SK-N-MC (cell line): Measurements from ENCODE around the gene DNAI7.

ENCODE experiments used
- DNase-seq: peaks from one replicate; pipeline ENCODE4 v3.0.0-alpha.2; 2011; ENCODE audit warnings: low read depth, low spot score
- H3K27ac ChIP-seq: fragments of 200-600 bp; sonication (generic); 2 replicates; pipeline ENCODE4 v1.5.1; 2016; ENCODE audit warnings: mixed run types
- H3K36me3 ChIP-seq: fragments of 200-600 bp; sonication (generic); 2 replicates; pipeline ENCODE4 v1.6.1; 2017; ENCODE audit warnings: antibody characterized with exemption, low read length, mixed read lengths; ENCODE audit not compliant: insufficient read depth
- H3K4me3 ChIP-seq: fragments of 200-600 bp; sonication (generic); 2 replicates; pipeline ENCODE4 v1.5.1; 2016
- H3K9ac ChIP-seq: fragments of 200-600 bp; sonication (generic); 2 replicates; pipeline ENCODE4 v1.8.0; 2017; ENCODE audit warnings: mixed run types, mixed read lengths; ENCODE audit not compliant: insufficient read length
- H3K9me3 ChIP-seq: fragments of 200-600 bp; sonication (generic); 2 replicates; pipeline ENCODE4 v1.6.1; 2017; ENCODE audit warnings: low read depth, mild to moderate bottlenecking, antibody characterized with exemption, low read length, moderate library complexity, mixed read lengths
- EZH2 ChIP-seq: fragments of 200-600 bp; sonication (generic); IDR thresholded peaks from one replicate; pipeline ENCODE4 v1.6.1; 2017; ENCODE audit warnings: antibody characterized with exemption
- FOXP2 ChIP-seq: optimal IDR thresholded peaks from 2 replicates; pipeline ENCODE3; 2011; ENCODE audit warnings: mild to moderate bottlenecking, moderate library complexity; ENCODE audit not compliant: insufficient read depth; ENCODE audit errors: extremely low read length, control extremely low read depth
- POLR2AphosphoS5 ChIP-seq: IDR thresholded peaks from 2 replicates; pipeline ENCODE4 v1.6.1; 2012; ENCODE audit warnings: mild to moderate bottlenecking, low read depth, low read length, borderline replicate concordance

The DNAI7 gene

GRCh38 chr12:25189656-25190055, 5.3 kb downstream of the DNAI7 start:
- Histone ChIP-seq H3K9ac (no peak overlapping the region), H3K4me3 (no peak overlapping the region), H3K36me3 (no peaks in the 10 kb centered on the region), H3K9me3 (no peaks in the 10 kb centered on the region), H3K27ac (no peak overlapping the region)
- TF ChIP-seq EZH2 (no peak), FOXP2 (no peak), POLR2AphosphoS5 (no peak)
- no peak for DNase-seq

GRCh38 chr12:25187781-25188180, 7.2 kb downstream of the DNAI7 start:
- TF ChIP-seq EZH2 (no peak), FOXP2 (no peak), POLR2AphosphoS5 (no peak)
- H3K9me3 ChIP-seq = no peaks in the 10 kb centered on the region
- no peaks in the 10 kb centered on the region for H3K36me3 ChIP-seq
- no peak overlapping the region for H3K27ac ChIP-seq
- no peak overlapping the region for H3K4me3 ChIP-seq
- H3K9ac ChIP-seq = no peak overlapping the region
- DNase-seq = no peak

- H3K9ac ChIP-seq = no peak overlapping the region
- no peaks in the 10 kb centered on the region for H3K9me3 ChIP-seq
- H3K4me3 ChIP-seq = no peak overlapping the region
- no peak for DNase-seq
- TF ChIP-seq POLR2AphosphoS5 = no peak
- no peak for TF ChIP-seq FOXP2
- TF ChIP-seq EZH2 = no peak
- no peaks in the 10 kb centered on the region for H3K36me3 ChIP-seq
- no peak overlapping the region for H3K27ac ChIP-seq
Measured at GRCh38 chr12:25186788-25187402, 8.1 kb downstream of the DNAI7 start.

DNA sequence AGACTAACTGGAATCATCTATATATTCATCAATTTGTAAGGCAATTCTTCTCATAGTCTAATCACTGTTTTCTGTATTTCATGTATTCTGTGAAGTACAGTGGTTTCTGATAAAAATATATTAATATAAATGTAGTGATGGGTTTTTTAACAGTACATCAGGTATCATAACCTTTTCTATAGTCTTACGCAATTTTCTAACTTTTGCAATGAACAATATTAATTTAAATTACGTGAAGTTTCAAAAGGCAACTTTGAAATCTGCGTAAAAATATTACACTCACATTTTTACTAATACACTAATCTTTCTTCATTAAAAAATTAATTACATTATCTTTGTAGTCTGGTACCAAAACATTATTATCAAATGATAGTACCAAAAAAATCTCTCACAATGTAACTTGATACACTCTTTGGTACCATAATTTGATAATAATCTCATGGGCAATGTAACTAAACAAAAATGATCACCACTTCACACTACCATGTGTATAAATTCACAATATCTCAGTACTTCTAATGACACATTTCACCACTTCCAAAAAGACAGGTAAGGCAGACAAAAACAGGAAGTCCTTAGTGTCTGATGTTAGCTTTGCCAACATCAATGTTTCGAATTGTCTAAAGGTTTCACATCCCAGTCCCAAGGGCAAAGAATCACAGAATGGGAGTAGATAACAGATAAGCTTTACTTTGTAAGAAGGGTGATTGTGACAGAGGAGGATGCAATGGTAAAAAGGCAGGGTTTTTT, 8.7 kb downstream of the DNAI7 start:
- no peak for DNase-seq
- no peak overlapping the region for H3K4me3 ChIP-seq

DNA sequence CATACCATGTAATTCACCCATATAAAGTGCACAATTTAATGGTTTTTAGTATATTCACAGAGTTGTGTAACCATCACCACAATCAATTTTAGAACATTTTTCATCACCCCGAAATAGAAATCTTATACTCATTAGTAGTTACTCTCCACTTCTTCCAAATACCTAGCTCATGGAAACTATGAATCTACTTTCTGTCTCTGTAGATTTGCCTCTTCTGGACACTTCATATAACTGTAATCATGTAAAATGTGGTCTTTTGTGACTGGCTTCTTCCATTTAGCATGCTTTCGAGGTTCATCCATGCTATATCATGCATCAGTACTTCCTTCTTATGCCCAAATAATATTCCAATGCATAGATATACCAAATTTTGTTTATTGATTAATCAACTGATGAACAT, 10.8 kb downstream of the DNAI7 start:
- TF ChIP-seq EZH2 (no peak), POLR2AphosphoS5 (no peak), FOXP2 (no peak)
- H3K9me3 ChIP-seq = no peaks in the 10 kb centered on the region
- no peak overlapping the region for H3K9ac ChIP-seq
- DNase-seq = no peak
- H3K27ac ChIP-seq = no peak overlapping the region
- H3K36me3 ChIP-seq = no peaks in the 10 kb centered on the region
- no peak overlapping the region for H3K4me3 ChIP-seq

More for the DNA sequence above, 8.7 kb downstream of the DNAI7 start:
- H3K9me3 ChIP-seq = no peaks in the 10 kb centered on the region
- no peak overlapping the region for H3K9ac ChIP-seq
- no peaks in the 10 kb centered on the region for H3K36me3 ChIP-seq
- TF ChIP-seq EZH2 (no peak), POLR2AphosphoS5 (no peak), FOXP2 (no peak)
- H3K27ac ChIP-seq = no peak overlapping the region

DNA sequence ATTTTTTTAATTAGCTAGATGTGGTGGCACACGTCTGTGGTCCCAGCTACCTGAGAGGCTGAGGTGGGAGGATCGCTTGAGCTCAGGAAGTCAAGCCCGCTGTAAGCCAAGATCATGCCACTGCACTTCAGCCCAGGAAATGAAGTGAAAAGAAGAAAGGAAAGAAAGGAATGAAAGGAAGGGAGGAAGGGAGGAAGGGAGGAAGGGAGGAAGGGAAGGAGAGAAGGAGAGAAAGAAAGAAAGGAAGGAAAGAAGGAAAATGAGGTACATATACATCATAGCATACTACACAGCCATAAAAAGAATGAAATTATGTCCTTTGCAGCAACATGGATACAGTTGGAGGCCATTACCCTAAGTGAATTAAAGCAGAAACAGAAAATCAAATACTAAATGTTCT, 12.2 kb downstream of the DNAI7 start:
- Histone ChIP-seq H3K9me3 (no peaks in the 10 kb centered on the region), H3K27ac (no peak overlapping the region), H3K36me3 (no peaks in the 10 kb centered on the region), H3K9ac (no peak overlapping the region), H3K4me3 (no peak overlapping the region)
- TF ChIP-seq POLR2AphosphoS5 (no peak), FOXP2 (no peak), EZH2 (no peak)
- no peak for DNase-seq

DNA sequence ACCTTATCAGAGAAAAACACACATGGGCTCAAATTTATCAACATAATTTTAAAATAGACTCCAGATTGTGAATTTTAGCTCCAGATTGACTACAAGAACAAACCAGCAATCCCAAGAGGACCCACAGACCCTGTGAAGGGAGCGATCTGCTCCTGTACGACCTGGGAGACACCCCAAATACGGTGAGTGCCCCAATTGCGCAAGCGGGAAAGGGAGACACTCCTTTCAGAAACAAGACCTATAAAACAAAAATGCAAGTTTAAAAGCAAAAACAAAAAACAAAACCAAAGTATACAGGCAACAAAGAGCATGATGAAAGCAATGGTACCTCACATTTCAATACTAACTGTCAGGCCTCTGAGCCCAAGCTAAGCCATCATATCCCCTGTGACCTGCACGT, 32.1 kb downstream of the DNAI7 start:
- Histone ChIP-seq H3K9ac (no peak overlapping the region), H3K27ac (no peak overlapping the region), H3K36me3 (no peaks in the 10 kb centered on the region), H3K9me3 (no peaks in the 10 kb centered on the region), H3K4me3 (no peak overlapping the region)
- TF ChIP-seq POLR2AphosphoS5 (no peak), FOXP2 (no peak), EZH2 (no peak)
- no peak for DNase-seq

GRCh38 chr12:25156061-25156460, 38.9 kb downstream of the DNAI7 start:
- H3K36me3 ChIP-seq = no peaks in the 10 kb centered on the region
- no peaks in the 10 kb centered on the region for H3K9me3 ChIP-seq
- no peak overlapping the region for H3K27ac ChIP-seq
- TF ChIP-seq POLR2AphosphoS5 = no peak
- no peak for TF ChIP-seq EZH2
- no peak for TF ChIP-seq FOXP2
- no peak overlapping the region for H3K9ac ChIP-seq
- DNase-seq = no peak
- no peak overlapping the region for H3K4me3 ChIP-seq

GRCh38 chr12:25155022-25155576, 39.9 kb downstream of the DNAI7 start:
- peak overlapping the region; percentile 37 for H3K4me3 ChIP-seq

More at GRCh38 chr12:25155022-25155576, 39.9 kb downstream of the DNAI7 start:
- TF ChIP-seq POLR2AphosphoS5 = no peak
- TF ChIP-seq EZH2 = no peak
- no peak for TF ChIP-seq FOXP2
- H3K27ac ChIP-seq = 0 out of 2 replicates have a peak overlapping the region, but pooled peaks have one; percentile 47
- H3K9ac ChIP-seq = peak overlapping the region; percentile 37
- H3K9me3 ChIP-seq = no peaks in the 10 kb centered on the region
- DNase-seq = no peak
- no peaks in the 10 kb centered on the region for H3K36me3 ChIP-seq
